ENCODE measurements around the gene GPRC6A.
"Not testable (repeated sequence)": the region's sequence is repeated elsewhere in the genome, so short reads cannot be mapped to it uniquely, and the experiment has no call there.

Gene GPRC6A, protein sequence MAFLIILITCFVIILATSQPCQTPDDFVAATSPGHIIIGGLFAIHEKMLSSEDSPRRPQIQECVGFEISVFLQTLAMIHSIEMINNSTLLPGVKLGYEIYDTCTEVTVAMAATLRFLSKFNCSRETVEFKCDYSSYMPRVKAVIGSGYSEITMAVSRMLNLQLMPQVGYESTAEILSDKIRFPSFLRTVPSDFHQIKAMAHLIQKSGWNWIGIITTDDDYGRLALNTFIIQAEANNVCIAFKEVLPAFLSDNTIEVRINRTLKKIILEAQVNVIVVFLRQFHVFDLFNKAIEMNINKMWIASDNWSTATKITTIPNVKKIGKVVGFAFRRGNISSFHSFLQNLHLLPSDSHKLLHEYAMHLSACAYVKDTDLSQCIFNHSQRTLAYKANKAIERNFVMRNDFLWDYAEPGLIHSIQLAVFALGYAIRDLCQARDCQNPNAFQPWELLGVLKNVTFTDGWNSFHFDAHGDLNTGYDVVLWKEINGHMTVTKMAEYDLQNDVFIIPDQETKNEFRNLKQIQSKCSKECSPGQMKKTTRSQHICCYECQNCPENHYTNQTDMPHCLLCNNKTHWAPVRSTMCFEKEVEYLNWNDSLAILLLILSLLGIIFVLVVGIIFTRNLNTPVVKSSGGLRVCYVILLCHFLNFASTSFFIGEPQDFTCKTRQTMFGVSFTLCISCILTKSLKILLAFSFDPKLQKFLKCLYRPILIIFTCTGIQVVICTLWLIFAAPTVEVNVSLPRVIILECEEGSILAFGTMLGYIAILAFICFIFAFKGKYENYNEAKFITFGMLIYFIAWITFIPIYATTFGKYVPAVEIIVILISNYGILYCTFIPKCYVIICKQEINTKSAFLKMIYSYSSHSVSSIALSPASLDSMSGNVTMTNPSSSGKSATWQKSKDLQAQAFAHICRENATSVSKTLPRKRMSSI
- 0 to 0.07 reads per million in 2 donors for total RNA-seq

DNA sequence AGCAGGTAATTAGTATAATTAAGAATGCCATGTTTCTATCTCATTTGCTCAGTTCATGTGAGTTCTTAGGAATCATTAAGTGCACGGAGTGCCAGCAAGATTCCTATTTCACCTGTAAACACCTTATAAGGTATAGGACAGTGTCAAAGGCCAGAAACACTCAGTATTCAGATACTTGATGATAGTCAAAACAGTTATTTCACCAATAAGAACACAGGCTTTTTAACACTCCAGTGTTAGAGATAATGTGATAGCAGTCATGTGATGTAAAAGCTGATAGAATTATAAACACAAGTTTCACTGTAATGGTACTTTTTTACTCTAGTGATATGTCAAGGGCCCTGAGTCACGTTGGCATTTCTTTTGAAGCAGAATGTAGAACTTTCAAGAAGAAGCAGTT, at the start of gene GPRC6A:
TSS of gene GPRC6A (minus strand) at position 101 of the 400 bp plus-strand sequence. CDS start at position 31, 70 bp downstream.
- no peak for DNase-seq

DNA sequence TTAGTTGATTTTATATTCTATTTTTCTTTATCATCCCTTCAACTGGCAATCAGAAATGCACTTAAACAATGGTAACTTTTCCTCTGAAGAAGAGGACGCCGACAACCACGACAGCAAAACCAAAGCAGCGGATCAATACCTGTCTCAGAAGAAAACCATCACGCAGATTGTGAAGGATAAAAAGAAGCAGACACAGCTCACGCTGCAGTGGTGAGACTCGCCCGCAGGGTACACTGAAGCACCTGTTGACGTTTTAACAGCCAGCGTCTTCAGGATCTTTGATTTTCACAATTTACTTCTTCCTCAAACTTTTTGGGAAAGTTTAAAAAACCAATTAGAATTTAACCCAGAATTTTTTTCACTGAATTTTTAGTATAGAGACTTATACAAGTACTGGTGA, 48.9 kb upstream of the GPRC6A start:
- no peak for DNase-seq

DNA sequence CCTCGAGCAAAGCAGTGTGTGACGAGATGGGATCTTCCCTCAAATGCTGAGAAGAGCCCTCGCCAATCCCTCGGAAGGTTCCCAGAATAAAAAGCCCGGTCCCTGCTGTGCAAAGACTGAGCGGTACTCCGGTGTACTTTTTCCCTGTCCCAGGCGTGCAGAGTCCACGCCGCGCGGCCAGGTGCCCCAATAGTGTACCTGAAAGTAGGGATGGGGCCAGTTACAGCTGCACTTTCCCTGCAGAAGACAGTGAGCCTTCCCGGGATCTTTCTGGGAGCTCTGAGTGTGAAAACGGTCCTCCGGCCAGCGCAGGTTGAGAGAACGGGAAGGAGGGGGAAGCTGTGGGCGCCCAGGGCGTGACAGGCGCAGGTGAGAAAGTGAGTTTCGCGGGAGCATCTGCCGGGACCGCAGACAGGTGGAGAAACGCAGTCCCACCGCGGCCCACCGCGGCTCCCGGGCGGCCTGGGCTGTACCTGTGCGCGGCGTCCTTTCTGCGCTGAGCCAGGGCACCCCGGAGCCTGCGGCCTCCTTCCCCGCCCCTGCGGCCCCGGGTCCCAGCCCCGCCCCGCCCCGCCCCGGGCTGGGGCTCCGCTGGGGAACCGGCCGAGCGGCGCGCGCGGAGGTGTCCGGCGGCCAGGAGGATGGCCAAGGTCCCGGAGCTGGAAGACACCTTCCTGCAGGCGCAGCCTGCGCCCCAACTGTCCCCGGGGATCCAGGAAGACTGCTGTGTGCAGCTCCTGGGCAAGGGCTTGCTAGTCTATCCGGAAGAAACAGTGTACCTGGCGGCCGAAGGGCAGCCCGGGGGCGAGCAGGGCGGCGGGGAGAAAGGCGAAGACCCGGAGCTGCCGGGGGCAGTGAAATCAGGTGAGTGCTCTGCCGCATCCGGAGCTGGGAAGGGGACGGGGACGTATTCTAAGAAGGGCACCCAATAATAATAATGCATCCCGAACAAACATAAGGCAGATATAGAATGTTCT, 48.0 kb upstream of the GPRC6A start, which contains the start of gene RFX6:
TSS of gene RFX6 (plus strand) at position 608 of the 977 bp plus-strand sequence. CDS start at position 642, 34 bp downstream.
- DNase-seq, result no peak

DNA sequence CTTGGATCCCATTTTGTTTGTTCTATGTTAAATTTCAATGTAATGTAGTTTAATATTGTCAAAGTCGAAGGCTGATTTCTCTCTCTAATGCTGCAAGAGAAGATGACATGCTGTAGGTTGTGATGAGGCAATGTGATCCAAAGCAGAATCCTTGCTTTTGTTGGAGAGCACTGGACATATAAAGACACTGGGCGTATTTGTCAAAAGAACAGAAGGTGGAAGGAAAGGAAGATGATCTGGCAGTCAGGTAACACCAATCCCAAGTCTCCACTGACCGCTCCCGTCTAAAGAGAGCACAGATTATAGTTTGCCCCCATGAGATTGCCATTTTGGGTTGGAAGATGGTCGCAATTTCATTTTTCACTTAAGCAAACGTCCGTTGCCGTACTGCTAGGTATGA, 47.2 kb upstream of the GPRC6A start:
- no peak for DNase-seq

DNA sequence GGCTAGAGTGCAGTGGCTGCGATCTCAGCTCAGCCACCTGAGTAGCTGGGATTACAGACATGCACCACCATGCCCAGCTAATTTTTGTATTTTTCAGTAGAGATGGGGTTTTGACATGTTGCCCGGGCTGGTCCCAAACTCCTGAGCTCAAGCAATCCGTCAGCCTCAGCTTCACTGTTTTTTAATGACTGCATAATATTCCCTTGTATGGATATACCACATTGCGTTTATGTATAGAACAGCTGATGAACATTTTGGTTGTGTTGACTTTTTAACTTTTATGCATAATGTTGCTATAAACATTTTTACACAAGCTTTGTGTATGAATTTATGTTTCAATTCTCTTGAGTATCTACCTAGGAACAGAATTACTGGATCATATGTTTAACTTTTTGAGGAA, 43.9 kb upstream of the GPRC6A start:
- no peak for DNase-seq

DNA sequence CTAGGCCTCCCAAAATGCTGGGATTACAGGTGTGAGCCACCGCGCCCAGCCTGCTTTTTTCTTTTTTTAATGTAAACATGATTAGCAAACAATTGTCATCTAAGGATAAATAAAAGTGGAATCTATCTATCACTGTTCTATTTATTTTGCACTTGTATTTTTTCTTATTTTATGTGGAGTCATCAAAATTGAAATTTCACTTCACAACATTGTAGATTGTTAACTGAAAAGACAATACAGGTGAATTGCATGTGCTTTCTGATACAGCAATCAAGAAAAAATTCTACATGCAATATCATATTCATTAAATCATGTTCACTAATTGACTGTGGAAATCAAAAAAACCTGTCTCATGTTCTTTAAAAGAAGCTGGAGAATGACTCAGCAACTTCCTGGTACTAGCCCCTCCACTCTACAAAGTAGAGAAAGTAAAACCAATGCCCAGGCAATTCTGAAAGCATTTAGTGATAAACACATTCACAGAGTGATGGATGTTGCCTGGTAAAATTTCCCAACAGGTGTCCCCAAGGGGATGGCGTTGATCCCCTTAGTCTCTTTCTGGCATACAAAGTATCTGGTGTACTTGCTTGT, 37.5 kb upstream of the GPRC6A start:
- DNase-seq, result no peak

DNA sequence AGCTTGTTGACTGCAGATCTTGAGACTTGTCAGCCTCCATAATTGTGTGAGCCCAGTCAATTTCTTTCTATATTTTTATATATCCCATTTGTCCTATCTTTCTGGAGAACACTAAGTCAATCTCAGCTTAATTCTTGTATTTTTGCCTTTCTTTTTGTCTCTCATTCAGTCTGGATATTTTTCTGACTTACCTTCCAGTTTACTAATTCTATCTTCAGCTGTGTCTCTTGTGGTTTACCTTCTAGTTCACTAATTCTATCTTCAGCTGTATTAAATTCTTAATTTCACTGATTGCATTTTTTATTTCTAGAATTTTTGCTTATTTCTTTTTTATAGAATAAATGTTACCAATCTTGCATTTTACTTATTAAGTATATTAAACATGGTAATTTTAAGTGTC, 30.4 kb upstream of the GPRC6A start:
- no peak for DNase-seq

DNA sequence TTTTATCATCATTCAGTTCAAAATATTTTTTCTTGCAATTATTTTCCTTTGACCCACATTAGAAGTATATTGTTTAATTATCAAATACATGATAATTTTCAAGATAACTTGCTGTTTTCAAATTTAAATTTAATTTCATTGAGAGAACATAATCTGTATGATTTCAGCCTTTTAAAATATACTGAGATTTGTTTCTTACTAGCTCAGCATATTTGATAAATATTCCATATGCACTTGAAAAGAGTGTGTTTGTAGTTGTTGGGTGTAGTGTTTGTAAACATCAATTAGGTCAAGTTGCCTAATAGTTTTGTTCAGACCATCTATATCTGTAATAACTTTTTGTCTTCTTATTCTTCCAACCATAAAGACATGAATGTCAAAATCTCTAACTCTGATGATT, 29.2 kb upstream of the GPRC6A start:
- DNase-seq, result no peak

DNA sequence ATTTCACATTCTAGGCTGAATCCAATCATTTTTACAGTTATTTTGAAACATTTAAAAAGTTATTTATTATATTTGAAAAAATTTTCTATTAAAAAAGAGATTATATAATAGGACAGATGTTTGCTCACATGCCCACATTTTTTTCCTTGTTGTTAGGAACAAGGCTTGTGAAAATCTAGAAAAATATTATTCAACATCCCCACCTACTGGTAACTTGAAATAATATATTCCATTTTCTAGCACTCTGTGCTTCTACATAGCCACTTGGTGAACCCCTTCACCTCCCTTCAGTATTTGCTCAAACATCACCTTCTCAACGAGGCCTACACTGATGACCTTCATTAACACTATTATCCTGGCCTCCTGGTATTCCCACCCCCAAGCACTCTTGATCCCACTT, 18.3 kb upstream of the GPRC6A start:
- DNase-seq, result no peak

DNA sequence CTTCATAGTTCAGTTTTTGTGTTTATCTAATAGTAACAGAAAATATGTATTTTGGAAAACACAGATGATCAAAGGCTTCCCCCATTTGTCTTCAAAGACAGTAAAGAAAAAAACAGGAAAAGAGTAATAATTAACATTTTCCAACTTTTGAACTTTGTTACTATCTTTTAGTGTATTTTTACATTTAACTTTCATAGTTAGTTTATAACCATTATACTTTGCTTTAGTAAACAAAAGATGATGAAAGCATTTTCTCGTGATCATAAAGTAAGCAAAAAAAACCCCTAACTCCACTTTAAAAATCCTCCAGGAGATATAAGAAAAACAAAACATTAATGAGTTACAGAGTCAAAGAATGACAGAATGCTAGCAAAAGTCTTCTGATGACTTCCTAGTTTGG, 13.6 kb upstream of the GPRC6A start:
- DNase-seq, result no peak

DNA sequence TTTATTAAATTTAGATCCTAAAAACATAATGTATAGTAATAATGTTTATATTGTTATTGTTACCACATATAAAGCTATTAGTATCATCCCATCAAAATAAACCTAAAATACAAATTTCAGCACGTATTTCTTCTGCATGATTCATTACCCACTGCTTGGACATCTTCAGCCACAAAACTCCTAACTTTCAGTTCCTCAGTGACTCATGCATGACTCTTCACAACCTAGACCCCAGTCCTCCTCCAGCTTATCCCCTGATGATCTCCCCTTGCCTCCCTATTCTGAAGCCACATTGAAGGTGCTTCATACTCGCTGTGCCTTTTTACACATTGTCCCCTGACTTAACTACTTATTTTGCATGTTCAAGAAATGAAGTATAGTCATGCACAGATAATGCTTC, 11.2 kb upstream of the GPRC6A start:
- no peak for DNase-seq

DNA sequence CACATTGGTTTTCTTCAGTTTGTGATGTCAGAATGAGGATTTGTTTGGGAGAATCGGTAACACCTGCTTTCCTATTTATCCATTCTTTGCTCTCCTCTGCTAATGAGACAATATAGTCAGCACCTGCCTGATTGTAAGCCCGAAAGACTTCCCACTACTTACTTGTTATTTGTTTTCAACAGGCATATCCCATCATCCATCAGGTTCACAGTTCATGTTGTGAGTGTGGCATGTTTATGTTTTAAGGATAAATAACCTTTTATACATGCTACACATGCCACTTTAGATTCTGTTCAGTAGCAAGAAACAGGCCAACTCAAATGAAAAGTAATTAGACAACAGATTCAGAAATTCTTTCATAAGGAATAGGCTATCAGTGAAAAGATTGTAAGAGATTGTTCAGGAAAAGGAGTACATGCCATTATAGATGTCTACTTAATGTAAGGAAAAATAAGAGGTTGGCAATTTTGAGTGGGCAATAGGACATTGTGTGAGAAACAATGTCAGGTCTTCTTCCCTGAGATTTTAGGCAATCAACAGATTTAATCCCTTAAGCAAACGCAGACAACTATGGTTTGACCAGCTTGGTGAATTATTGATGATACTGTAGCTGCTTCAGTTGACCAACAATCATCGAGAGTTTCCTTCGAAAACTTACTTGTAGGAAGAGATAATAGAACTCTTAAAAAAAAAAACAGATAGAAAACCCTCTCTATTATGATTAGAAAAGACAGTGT, 7.9 kb upstream of the GPRC6A start:
- no peak for DNase-seq

DNA sequence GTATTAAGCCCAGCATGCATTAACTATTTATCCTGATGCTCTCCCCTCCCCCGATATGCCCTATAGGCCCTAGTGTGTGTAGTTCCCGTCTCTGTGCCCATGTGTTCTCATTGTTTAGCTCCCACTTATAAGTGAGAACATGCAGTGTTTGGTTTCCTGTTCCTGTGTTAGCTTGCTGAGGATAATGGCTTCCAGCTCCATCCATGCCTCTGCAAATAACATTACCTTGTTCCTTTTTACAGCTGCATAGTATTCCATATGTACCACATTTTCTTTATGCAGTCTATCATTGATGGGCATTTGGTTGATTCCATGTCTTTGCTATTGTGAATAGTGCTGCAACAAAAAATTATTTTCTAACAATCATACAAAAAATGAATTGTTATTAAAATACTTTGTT, 5.6 kb upstream of the GPRC6A start:
- DNase-seq, result not testable (repeated sequence)

DNA sequence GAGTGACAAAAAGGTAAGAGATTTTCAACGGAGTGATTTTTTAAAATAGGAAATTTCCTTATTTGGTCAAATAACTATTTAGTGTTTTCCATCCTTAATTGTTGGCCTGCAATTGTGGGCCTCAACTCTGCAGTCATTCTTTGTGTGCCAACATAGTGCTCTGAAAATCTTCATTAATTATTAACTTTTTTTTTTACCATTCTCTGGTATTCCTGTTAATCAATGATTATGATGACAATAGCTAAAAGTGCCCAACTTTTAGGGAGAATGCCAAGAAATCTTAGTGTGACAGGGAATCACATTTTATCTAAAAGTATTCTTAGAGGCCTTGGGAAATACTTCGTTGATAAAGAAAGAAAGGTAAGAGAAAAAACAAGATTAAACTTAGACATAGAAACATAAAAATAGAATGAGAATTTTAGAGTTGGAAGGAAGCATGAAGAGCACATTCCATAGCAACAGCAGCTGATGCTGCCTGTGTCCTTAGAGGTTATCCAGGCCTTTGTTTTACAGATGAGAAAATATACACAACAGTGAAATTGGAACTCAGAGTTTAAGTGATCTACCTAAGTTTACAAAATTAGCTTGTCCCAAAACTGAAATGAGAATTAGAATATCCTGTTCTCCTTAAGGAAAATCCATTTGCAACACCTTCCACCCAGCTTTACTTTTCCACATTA, 1.2 kb downstream of the GPRC6A start:
- DNase-seq, result no peak

DNA sequence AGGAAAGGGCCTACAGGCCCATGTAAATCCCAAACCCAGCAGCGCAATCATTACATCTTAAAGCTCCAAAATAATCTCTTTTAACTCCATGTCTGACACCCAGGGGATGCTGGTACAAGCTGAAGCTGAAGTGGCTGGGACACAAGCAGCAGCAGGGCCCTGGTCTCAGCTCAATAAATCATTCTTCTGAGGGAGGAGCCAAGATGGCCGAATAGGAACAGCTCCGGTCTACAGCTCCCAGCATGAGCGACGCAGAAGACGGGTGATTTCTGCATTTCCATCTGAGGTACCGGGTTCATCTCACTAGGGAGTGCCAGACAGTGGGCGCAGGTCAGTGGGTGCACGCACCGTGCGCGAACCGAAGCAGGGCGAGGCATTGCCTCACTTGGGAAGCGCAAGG, 12.5 kb downstream of the GPRC6A start:
- DNase-seq, result not testable (repeated sequence)

DNA sequence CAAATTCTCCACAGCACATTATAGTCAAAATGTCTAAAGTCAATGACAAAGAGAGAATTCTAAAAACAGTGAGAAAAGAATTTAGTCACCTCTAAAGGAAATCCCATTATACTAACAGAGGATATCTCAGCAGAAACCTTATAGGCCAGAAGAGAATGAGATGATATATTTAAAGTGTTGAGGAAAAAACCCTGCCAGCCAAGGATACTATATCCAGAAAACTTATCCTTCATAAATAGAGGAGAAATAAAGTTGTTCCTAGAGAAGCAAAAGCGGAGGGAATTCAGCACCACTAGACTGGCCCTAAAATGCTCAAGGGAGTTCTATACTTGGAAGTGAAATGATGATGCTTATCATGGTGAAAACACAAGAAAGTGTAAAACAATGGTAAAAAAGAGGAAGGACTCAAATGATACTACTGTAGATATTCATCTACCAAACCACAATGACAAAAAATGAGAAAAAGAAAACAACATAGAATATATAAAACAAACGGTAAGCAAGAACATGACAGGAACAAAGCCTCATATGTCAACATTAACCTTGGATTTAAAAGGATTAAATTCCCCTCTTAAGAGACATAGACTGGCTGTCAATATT, 16.7 kb downstream of the GPRC6A start:
- no peak for DNase-seq

DNA sequence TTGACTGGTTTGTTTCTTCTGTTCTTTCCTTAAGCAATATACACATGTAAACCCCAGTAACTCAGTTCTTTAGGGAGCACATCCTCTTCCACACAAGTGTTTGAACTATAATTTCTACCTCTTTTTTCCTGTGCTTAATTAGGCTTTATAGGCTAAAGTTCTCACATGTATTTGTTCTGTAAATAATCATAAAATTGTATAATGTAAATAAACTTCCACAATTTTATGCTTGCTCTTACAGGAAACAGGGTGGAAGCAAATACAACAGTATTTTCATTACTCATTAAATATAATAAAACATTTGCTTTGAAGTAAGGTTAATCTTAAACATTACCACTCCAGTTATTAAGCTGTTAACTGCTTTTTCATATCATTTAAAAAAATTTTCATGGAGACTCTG, 26.9 kb downstream of the GPRC6A start:
- no peak for DNase-seq

DNA sequence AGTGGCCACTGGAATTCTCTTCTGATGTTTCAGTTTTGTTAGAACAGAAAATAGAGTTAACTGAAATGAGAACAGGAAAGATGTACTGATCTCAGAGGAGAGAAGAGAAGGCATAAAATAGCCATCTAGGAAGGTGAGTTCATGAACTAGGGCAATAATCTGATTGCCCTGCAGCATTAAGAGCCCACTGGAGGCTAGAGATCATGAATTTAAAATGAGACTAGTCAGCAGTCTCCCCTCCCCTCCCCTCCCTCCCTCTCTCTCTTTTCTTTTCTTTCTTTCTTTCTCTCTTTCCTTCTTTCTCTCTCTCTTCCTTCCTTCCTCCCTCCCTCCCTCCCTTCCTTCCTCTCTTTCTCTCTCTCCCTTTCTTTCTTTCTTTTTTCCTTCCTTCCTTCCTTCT, 28.9 kb downstream of the GPRC6A start:
- DNase-seq, result no peak

DNA sequence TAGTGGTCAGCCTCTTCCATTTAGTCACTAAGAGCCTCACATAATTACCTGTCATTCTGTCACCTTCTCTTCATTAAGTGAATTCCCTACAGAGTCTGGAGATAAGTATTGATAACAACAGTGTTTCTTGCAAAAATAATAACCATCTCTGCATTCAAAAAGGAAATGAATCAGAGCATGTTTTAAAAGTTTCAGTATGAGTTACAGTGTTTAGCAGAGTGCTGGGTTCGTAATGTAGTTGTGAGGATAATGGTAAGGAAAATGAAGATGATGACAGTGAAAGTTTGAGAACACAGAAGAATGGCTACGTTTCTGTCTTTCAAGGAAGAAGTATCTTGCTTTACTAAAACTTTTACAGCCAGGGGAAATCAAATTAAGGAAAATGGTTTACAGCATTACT, 31.3 kb downstream of the GPRC6A start:
- no peak for DNase-seq

DNA sequence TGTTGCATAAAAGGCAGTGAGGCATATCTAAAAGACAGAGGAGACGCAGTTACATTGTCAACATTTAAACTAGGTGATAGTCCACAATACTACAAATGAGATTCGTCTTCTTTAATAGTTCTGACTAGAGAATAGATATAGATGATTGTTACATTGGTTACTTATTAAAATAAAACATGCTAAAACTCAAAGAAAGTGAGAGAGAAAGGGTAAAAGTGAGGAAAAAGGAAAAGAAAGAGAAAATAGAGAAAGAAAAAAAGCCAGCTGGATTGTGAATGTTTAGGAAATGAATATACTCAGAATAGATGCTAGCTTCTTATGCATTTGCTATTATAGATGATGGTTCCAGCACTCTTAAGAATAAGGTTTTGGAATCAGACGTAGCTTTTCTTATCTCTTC, 35.7 kb downstream of the GPRC6A start:
- DNase-seq, result no peak
